GM12873 (cell line): ENCODE measurements around the gene SLC30A1.

Experiments
- TF ChIP-seq, protein P1 (sequence below): IDR thresholded peaks from 2 replicates; pipeline ENCODE4 v1.5.1; 2012; ENCODE audit warnings: low read depth, mild to moderate bottlenecking, moderate library complexity, low read length, control low read depth; ENCODE audit not compliant: insufficient read depth; ENCODE audit errors: missing control alignments

The SLC30A1 gene

GRCh38 chr1:211599250-211599649 is 20.3 kb upstream of the SLC30A1 start:
- TF ChIP-seq, protein P1, sequence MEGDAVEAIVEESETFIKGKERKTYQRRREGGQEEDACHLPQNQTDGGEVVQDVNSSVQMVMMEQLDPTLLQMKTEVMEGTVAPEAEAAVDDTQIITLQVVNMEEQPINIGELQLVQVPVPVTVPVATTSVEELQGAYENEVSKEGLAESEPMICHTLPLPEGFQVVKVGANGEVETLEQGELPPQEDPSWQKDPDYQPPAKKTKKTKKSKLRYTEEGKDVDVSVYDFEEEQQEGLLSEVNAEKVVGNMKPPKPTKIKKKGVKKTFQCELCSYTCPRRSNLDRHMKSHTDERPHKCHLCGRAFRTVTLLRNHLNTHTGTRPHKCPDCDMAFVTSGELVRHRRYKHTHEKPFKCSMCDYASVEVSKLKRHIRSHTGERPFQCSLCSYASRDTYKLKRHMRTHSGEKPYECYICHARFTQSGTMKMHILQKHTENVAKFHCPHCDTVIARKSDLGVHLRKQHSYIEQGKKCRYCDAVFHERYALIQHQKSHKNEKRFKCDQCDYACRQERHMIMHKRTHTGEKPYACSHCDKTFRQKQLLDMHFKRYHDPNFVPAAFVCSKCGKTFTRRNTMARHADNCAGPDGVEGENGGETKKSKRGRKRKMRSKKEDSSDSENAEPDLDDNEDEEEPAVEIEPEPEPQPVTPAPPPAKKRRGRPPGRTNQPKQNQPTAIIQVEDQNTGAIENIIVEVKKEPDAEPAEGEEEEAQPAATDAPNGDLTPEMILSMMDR: no peak

GRCh38 chr1:211598514-211598913 is 19.6 kb upstream of the SLC30A1 start:
- TF ChIP-seq, protein P1: no peak

DNA sequence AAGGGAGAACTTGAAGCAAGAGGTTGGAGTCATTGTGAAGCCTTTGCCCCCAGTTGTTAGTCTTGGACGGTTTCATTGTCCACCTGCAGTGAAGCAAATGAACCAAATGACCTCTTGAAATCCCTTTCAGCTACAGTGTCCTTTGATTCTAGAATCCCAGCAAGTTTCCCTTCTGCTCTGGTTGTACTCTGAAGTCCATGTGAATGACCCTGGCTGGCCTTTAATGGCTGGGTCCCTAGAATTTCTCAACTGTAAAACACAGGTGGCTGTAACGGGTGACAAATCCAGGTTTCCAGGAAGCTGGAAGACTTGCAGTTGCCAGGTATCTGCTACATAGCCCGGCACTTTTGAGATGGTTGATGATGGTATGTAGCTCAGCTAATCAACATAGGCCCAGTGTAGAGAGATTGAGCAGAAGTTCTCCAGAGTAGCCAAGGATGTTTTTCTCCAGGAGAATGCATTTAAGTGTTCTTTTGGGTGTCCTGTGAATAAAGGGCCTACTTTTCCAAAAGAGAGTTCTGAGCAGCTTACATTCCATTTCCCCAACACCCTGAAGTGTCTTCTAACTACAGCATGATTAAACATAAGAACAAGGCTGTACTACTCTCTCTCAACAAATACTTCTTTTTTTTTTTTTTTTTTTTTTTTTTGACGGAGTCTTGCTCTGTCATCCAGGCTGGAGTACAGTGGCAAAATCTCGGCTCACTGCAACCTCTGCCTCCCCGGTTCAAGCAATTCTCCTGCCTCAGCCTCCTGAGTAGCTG is 17.6 kb upstream of the SLC30A1 start:
- TF ChIP-seq, protein P1: no peak

GRCh38 chr1:211595419-211595818 is 16.5 kb upstream of the SLC30A1 start:
- TF ChIP-seq, protein P1: no peak

DNA sequence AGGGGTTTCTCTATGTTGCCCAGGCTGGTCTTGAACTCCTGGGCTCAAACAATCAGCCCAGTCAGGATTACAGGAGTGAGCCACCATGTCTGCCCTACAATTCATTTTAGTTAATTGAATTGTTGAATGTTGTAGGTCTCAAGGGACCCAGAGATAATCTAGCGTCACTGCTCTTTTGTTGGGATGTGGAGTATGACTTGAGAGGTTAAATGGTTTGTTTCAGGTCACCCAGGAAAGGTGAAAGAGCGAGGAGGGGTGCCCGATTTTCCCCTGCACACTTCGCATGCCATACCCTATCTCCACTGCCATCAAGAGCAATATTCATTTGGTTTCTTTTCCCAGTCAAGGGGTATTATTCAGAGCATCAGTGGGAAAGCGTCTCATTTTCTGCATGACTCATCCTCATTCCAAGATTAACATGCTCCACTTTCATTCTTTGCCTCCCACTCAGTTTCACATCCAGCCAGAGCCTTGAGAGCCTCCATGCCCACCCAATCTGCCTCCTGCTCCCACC is 13.1 kb upstream of the SLC30A1 start:
- TF ChIP-seq, protein P1: no peak

- TF ChIP-seq, protein P1: no peak
These were observed 11.1 kb upstream of the SLC30A1 start for GRCh38 chr1:211589782-211590721.

DNA sequence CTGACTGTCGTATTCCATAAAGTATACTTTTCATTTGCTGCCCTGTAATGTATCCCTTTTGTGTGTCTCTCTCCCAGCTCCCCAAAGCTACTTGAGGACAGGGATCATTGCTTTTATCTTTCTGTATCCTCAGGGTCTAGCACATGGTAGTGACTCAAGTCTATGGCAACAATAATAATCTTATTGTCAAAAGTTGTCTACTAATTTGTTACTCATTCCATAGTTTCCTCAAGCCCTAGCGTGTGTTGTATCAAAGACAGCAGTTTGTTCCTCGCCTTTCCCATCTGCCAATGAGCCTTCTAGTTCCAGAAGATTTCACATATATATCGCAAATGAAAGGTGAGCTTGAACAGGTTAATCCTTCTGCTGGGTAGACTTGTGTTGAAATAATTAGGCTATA is 9.8 kb upstream of the SLC30A1 start:
- TF ChIP-seq, protein P1: no peak
